Keratinocyte (primary cell): ENCODE results near the gene CFAP43. TPM values are rescaled to one million over a fixed set of nuclear protein-coding genes. Genes with fewer than 3 reads are reported as not detected.

ENCODE experiments used
- DNase-seq: peaks from one replicate; pipeline ENCODE4 v3.0.0-alpha.2; 2011; ENCODE audit warnings: low read depth, missing footprints, low spot score
- FAIRE-seq: peaks from 2 replicates; lab custom pipeline; 2011; peaks lifted over from hg19 to GRCh38; lab: Jason Lieb, UNC
- H2AFZ ChIP-seq: 2 replicates; pipeline ENCODE4 v1.6.0; 2012; ENCODE audit warnings: low read length, control low read depth, inconsistent platforms; ENCODE audit not compliant: control insufficient read depth
- H3K27ac ChIP-seq: 2 replicates; pipeline ENCODE4 v1.5.1; 2011; ENCODE audit warnings: low read length; ENCODE audit not compliant: control insufficient read depth, insufficient read depth
- H3K27me3 ChIP-seq: 3 replicates; pipeline ENCODE4 v1.6.0; 2011; ENCODE audit warnings: low read length; ENCODE audit not compliant: control insufficient read depth, insufficient read depth; ENCODE audit errors: extremely low read depth
- H3K36me3 ChIP-seq, 2 experiments: 2 replicates in 1 of 2; 3 replicates in 1 of 2; pipeline ENCODE4 v1.5.1; 2011; ENCODE audit warnings: low read length in 2 of 2, mild to moderate bottlenecking in 1 of 2; ENCODE audit not compliant: control insufficient read depth in 2 of 2, insufficient read depth in 2 of 2; ENCODE audit errors: extremely low read depth in 1 of 2
- H3K4me1 ChIP-seq: 3 replicates; pipeline ENCODE4 v1.5.1; 2011; ENCODE audit warnings: low read length; ENCODE audit not compliant: control insufficient read depth, insufficient read depth; ENCODE audit errors: extremely low read depth
- H3K4me2 ChIP-seq: 3 replicates; pipeline ENCODE4 v1.6.0; 2011; ENCODE audit warnings: low read depth, low read length; ENCODE audit not compliant: control insufficient read depth, insufficient read depth; ENCODE audit errors: extremely low read depth
- H3K4me3 ChIP-seq, 3 experiments: fragments of 200-600 bp in 1 of 3; sonication (generic) in 1 of 3; 2 replicates in 2 of 3; 3 replicates in 1 of 3; pipeline ENCODE4 v1.5.1; 2011 to 2016; ENCODE audit warnings: low read length in 3 of 3, mild to moderate bottlenecking in 3 of 3, control low read depth in 2 of 3, inconsistent platforms in 1 of 3, low read depth in 1 of 3, mixed read lengths in 1 of 3, mixed run types in 1 of 3, moderate library complexity in 1 of 3; ENCODE audit not compliant: control insufficient read depth in 2 of 3, insufficient read depth in 2 of 3; ENCODE audit errors: extremely low read depth in 1 of 3
- H3K79me2 ChIP-seq: 2 replicates; pipeline ENCODE4 v1.6.0; 2012; ENCODE audit warnings: low read length; ENCODE audit not compliant: control insufficient read depth, insufficient read depth
- H3K9ac ChIP-seq: 3 replicates; pipeline ENCODE4 v1.6.0; 2011; ENCODE audit warnings: low read length; ENCODE audit not compliant: control insufficient read depth, insufficient read depth; ENCODE audit errors: extremely low read depth
- H3K9me1 ChIP-seq: 3 replicates; pipeline ENCODE4 v1.6.0; 2011; ENCODE audit warnings: low read length; ENCODE audit not compliant: control insufficient read depth, insufficient read depth; ENCODE audit errors: extremely low read depth
- H3K9me3 ChIP-seq: 2 replicates; pipeline ENCODE4 v1.5.1; 2012; ENCODE audit warnings: low read depth, low read length; ENCODE audit not compliant: control insufficient read depth
- H4K20me1 ChIP-seq: 3 replicates; pipeline ENCODE4 v1.6.0; 2011; ENCODE audit warnings: low read length; ENCODE audit not compliant: control insufficient read depth, insufficient read depth; ENCODE audit errors: extremely low read depth
- CTCF ChIP-seq, 3 experiments: IDR thresholded peaks in 1 of 3; conservative IDR thresholded peaks in 1 of 3; optimal IDR thresholded peaks in 1 of 3; 2 replicates in 2 of 3; 3 replicates in 1 of 3; pipeline versions ENCODE3 to v1.5.1; 2011; ENCODE audit warnings: low read length in 3 of 3, mild to moderate bottlenecking in 3 of 3, moderate library complexity in 2 of 3, control low read depth in 1 of 3, inconsistent platforms in 1 of 3; ENCODE audit not compliant: insufficient read depth in 2 of 3; ENCODE audit errors: extremely low read depth in 1 of 3
- EZH2 ChIP-seq: IDR thresholded peaks from one replicate; pipeline ENCODE4 v1.6.1; 2012; ENCODE audit warnings: inconsistent platforms, mild to moderate bottlenecking, low read length, moderate library complexity
- dilution Hi-C: fragments of 300-500 bp; cut with MboI; formaldehyde crosslinking; loops from one replicate; pipeline ENCODE4 v1.7.0; 2020; ENCODE audit warnings: low sequenced_read_pairs; ENCODE audit not compliant: extremely low pct_ligation_motif_present
- polyA plus RNA-seq, 5 experiments: library from polyadenylated mRNA; depleted of rRNA in 3 of 5; stranded (reverse) in 3 of 5; stranded (forward) in 1 of 5; unstranded in 1 of 5; fragments of >200 nt; gene quantifications; 1 replicate in 1 of 5; 2 replicates in 3 of 5; 3 replicates in 1 of 5; pipeline versions ENCODE4 v1.2.1 to v1.2.3, GENCODE V29; 2011 to 2012; ENCODE audit warnings: missing spikeins in 2 of 5, low read depth in 1 of 5, low replicate concordance in 1 of 5

The CFAP43 gene
- polyA plus RNA-seq, 1 donor (not counting 4 experiments of a cell fraction or from before 2014, with no cell fraction given): 0.25 TPM

DNA sequence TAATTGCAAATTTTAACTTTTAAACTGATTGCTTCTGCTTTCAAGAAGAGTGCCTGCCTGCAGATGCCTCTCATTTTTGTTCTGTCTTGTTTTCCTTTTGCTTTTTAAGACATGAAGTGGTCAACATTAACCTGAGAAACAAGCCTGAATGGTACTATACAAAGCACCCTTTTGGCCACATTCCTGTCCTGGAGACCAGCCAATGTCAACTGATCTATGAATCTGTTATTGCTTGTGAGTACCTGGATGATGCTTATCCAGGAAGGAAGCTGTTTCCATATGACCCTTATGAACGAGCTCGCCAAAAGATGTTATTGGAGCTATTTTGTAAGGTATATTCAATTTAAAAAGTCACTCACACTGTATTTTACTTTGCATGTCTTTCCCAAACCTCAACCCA, 45.6 kb upstream of the CFAP43 start:
- H4K20me1 ChIP-seq: no peaks in the 10 kb centered on the region
- H3K4me1 ChIP-seq: peaks cover 16% of the 10 kb centered on the region
- H3K9me1 ChIP-seq: no peaks in the 10 kb centered on the region
- no peak for FAIRE-seq
- H2AFZ ChIP-seq: no peak overlapping the region
- H3K4me3 ChIP-seq: no peak overlapping the region
- no peaks in the 10 kb centered on the region for H3K27me3 ChIP-seq
- no peak overlapping the region for H3K27ac ChIP-seq
- no peak for DNase-seq
- no peak for TF ChIP-seq EZH2
- TF ChIP-seq CTCF (optimal IDR thresholded peaks at IDR 0.05 in 1 of 3, IDR thresholded peaks at IDR 0.05 in 1 of 3, conservative IDR thresholded peaks at IDR 0.05 in 1 of 3; ENCODE audit: extremely low read depth in 1 of 3, insufficient read depth in 2 of 3, low read length in 3 of 3): no peak
- dilution Hi-C loops: no loop called here
- H3K36me3 ChIP-seq: peaks cover 3 to 9% of the 10 kb centered on the region in 2 experiments
- peaks cover 11% of the 10 kb centered on the region for H3K79me2 ChIP-seq
- no peaks in the 10 kb centered on the region for H3K9me3 ChIP-seq
- no peak overlapping the region for H3K9ac ChIP-seq
- no peak overlapping the region for H3K4me2 ChIP-seq

GRCh38 chr10:104276192-104276591, 44.0 kb upstream of the CFAP43 start:
- Histone ChIP-seq H3K9ac (peak overlapping the region; percentile 92), H3K4me1 (peaks cover 16% of the 10 kb centered on the region), H3K79me2 (peaks cover 11% of the 10 kb centered on the region), H3K27me3 (no peaks in the 10 kb centered on the region), H3K9me1 (no peaks in the 10 kb centered on the region), H3K27ac (no peak overlapping the region), H3K9me3 (no peaks in the 10 kb centered on the region), H2AFZ (no peak overlapping the region), H4K20me1 (no peaks in the 10 kb centered on the region), H3K4me2 (peak overlapping the region; percentile 97), H3K36me3 (peaks cover 3 to 6% of the 10 kb centered on the region in 2 experiments), H3K4me3 (no peak overlapping the region)
- no peak for FAIRE-seq
- no peak for TF ChIP-seq CTCF (optimal IDR thresholded peaks at IDR 0.05 in 1 of 3, IDR thresholded peaks at IDR 0.05 in 1 of 3, conservative IDR thresholded peaks at IDR 0.05 in 1 of 3; ENCODE audit: extremely low read depth in 1 of 3, insufficient read depth in 2 of 3, low read length in 3 of 3)
- TF ChIP-seq EZH2: no peak
- DNase-seq: no peak
- dilution Hi-C loops: no loop called here
